ENCODE measurements around the gene CTIF.

CTIF gene

GRCh38 chr18:48621815-48622555 lies 83.2 kb downstream of the CTIF start:
- DNase-seq (ENCODE audit: low read depth): no peak

DNA sequence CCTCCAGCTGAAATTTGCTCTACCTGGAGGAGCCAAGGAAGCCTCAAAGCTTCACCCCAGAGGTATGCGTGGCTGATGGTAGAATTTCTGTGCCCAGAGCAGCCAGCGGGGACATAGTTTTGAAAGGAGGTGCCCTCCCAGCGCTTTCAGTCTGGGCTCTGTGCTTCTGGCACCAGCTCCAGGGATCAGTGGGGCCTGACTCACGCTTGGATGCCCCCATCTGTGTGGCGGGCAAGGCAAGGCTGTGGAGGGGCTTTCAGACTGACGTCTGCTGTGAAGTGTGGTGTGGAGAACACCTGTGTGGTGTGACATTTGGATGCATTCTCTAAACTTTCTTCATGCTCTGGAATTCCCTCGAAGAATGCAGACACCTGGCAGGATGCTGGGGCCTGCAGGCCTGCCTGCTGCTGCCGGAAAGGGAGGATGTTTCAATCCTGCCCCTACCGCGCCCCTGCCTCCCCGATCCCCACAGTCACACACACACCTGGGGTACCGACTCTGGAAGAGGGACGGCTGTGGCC lies 84.1 kb downstream of the CTIF start:
- no peak for DNase-seq (ENCODE audit: low read depth)

DNA sequence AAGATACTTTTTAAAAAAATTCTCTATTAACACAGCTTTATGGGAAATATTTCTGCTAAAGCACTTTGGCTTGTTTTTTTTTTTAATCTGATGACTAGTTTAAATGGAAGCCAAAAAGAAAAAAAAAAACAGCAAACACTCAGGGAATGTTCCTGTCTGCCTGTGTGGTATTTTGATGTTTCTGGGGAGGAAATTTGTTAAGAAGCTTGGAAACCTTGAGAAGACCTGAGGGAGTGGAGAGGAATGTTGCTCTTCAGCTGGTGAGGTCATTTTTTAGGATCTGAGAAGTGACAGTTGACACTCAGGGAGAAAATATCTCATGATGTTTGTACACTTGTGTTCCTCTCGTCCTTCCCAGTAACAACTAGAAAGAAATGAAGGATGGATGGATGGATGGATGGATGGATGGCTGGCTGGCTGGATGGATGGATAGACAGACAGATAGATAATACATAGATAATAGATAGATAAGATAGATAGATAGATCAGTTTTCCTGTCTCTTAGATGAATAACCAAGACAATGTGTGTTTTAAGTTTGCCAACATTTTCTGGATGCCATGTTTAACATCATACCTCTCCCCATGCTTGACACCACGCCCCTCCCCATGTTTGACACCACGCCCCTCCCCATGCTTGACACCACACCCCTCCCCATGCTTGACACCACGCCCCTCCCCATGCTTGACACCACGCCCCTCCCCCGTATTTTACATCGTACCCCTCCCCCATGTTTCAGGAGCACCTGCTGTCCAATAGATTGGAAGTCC lies 84.8 kb downstream of the CTIF start:
- no peak for DNase-seq (ENCODE audit: low read depth)

DNA sequence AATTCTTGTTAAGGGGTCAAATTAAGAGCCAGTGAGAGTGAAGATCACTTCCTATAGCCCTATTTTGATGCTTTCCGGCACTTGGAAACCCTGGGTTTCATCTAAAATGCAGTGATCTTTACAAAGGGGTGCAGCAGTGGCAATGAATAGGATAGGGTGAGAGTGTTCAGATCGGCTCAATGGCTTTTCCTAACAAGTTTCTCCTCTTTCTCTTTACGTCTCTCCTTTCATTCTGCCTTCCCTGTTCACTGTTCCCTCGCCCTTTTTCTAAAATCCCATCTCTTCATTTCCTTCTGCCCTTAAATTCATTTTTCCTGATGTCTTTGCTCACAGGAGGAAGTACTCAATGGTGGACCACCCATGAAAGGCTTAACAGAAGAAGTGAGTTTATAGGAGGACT lies 86.0 kb downstream of the CTIF start:
- DNase-seq (ENCODE audit: low read depth): no peak

GRCh38 chr18:48627216-48627615 lies 88.4 kb downstream of the CTIF start:
- DNase-seq (ENCODE audit: low read depth): no peak

DNA sequence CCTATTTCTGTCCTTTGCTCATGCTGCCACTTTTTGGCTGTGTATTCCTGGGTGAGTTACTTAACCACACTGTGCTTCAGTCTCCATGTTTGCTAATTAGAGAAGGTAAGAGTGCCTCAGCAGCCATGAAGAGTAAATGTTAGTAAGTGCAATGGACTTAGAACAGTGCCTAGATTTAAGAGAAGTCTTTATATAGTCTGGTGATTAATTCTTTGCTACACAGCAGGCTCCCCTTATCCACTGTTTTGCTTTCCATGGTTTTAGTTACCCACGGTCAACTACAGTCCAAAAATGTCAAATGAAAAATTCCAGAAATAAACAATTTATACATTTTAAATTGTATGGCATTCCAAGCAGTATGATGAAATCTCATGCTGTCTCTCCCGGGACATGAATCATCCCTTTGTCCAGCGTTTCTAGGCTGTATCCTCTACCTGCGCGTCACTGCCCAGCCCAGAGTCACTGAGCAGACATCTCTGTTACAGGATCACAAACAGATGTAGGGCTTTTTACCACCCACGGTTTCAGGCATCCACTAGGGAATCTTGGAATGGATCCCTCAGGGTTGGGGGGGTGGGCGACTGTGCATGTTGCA lies 91.0 kb downstream of the CTIF start:
- no peak for DNase-seq (ENCODE audit: low read depth)

DNA sequence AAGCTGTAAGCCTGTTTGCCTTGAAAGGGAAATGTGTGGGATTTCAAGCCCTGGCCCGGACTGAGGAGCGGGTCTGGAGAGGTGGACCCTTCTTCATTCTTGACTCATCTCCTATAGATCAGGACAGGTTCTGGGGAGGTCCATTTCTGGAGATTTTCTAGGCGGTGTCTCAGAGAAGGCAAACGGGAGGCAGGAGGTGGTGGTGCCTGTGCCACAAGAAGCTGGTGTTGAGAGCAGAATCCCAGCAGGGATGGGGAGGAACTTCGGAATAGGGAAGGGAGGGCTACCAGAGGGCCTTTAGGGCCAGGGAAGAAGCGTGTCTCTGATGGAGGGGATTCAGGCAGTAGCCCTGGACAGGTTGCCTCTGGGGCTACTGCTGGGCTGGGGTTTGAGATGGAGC lies 93.0 kb downstream of the CTIF start:
- no peak for DNase-seq (ENCODE audit: low read depth)

GRCh38 chr18:48632676-48633257 lies 93.9 kb downstream of the CTIF start:
- no peak for DNase-seq (ENCODE audit: low read depth)

- no peak for DNase-seq (ENCODE audit: low read depth)
These were observed 95.7 kb downstream of the CTIF start for GRCh38 chr18:48634491-48634890.

GRCh38 chr18:48634975-48635374 lies 96.1 kb downstream of the CTIF start:
- no peak for DNase-seq (ENCODE audit: low read depth)

DNA sequence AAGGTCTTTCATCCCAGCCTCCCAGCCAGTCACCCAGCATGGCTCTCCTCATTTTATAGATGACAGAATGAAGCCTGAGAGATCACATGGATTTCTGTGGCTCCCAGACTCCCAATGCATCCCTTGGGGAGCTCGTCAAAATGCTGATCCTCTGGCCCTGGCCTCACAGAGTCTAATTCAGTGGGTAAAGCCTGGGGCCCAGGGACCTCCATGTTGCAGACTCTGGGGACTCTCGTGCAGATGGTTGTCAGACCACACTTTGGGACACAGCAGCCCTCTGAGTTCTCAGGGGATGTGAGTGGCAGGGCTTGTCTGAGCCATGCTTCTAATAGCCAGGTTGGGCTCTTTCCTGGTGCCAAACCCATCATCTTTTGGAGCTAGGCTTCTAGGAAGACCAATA lies 97.0 kb downstream of the CTIF start:
- DNase-seq (ENCODE audit: low read depth): no peak

- DNase-seq (ENCODE audit: low read depth): no peak
These were observed 97.6 kb downstream of the CTIF start for GRCh38 chr18:48636436-48636835.

GRCh38 chr18:48637081-48637990 lies 98.5 kb downstream of the CTIF start:
- DNase-seq (ENCODE audit: low read depth): no peak

DNA sequence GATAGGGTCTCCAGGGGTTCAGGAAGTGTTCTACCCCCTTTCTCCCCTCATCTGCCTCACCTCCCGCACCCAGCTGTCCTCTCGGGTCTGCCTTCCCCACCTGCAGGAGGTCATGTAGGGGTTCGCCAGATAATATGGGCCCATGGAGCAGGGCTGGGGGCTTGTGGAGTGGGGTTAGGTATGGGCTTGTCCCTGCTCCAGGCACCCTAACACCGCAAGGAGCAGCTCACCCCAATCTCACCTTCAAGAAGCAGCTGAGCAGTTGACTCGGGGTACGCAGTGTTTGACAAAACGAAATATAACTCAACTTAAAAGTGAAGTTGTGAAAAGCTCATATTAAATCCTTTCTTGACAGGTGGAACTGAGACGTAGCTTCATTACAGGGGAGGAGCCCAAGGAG lies 99.6 kb downstream of the CTIF start:
- no peak for DNase-seq (ENCODE audit: low read depth)

GRCh38 chr18:48638896-48639771 lies 100.3 kb downstream of the CTIF start:
- no peak for DNase-seq (ENCODE audit: low read depth)

- no peak for DNase-seq (ENCODE audit: low read depth)
These were observed 101.1 kb downstream of the CTIF start for GRCh38 chr18:48639772-48640432.

DNA sequence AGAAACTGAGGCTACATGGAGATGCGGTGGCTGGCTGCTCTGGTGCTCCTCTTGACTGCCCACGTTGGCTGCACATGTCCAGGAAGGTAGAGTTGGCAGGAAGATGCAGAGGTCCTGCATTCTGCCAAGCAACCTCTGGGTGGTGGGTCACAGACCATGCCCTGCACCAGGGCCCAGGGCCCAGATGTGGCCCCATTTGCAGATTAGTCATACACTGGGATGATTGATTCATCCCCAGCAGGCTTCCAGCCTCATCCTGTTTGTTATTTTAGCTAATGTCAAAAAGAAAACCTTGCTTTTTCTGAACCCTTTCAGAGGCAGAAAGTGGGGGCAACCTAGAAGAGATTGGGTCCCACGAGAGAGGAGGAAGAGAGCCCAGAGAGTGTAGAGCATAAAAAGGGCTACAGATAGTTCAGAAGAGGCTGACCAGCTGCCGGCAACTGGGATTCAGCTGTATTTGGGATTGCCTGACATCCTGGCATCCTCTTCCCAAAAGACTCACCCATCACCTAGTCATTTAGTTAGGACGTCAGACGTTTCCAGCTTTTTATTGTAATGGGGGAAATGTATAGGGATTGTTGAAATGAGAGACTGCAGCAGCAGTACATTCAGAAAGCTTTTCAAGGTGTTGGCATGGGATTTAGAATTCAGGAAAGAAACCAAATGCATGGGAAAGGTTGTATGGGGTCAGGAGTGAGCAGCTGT lies 101.9 kb downstream of the CTIF start:
- DNase-seq (ENCODE audit: low read depth): no peak

- DNase-seq (ENCODE audit: low read depth): no peak
These were observed 103.2 kb downstream of the CTIF start for GRCh38 chr18:48641981-48642380.

GRCh38 chr18:48642503-48642902 lies 103.7 kb downstream of the CTIF start:
- no peak for DNase-seq (ENCODE audit: low read depth)
